Epithelial cell of proximal tubule (primary cell): ENCODE results near the gene FOLR1. TPM values are rescaled to one million over a fixed set of nuclear protein-coding genes. Genes with fewer than 3 reads are reported as not detected.

ENCODE experiments used
- DNase-seq: peaks from one replicate; pipeline ENCODE4 v3.0.0-alpha.2; 2011; ENCODE audit warnings: low read depth
- H3K4me3 ChIP-seq: 2 replicates; pipeline ENCODE4 v1.5.1; 2011; ENCODE audit warnings: low read depth, mild to moderate bottlenecking, low read length
- CTCF ChIP-seq: conservative IDR thresholded peaks from 2 replicates; pipeline ENCODE4 v1.5.1; 2012; ENCODE audit warnings: low read depth, mild to moderate bottlenecking, low read length
- total RNA-seq: library from RNA; depleted of rRNA; stranded (reverse); fragments of >200 nt; gene quantifications from 2 replicates; pipeline ENCODE4 v1.2.3, GENCODE V29; 2015

FOLR1 gene
- total RNA-seq, 1 donor from 2014 or later: 12.3 TPM

DNA sequence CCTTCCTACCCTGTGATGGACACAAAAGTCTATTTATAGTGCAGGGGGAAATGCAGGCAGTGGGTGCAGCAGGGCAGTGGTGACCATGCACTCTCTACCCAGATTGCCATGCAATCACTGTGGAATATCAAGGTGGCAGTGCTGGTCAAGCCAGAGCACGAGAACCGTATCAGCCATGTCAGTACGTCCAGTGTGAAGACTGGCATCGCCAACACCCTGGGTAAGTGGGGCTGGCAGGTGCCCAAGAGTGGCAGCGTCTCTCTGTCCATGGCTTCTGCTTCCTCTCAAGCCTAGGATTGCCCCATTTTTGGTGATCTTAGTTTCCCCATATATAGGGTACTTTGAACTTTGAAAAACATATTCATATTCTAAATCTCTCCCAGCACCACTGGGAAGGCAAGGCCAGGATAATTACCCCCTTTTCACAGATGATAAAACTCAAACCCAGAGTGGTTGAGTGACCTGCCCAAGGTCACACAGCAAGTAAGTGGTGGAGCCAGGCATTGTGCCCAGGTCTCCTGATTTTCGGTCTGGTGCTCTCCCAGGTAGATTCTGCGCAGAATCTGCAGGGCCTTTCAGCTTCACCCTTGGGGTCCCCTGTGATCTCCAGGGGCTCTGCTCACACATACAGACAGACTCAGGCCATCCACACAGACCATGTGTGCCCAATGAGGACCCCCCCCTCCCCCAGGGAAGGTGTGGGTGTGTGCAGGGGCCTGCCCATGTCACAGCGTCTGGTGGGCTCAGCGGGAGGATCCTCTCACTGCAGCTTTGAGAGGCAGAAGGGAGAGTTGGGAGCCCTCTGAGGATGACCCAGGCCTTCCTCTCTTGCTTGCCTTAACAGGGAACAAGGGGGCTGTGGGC lies 39.7 kb downstream of the FOLR1 start:
- no peak for DNase-seq
- no peak for TF ChIP-seq CTCF
- H3K4me3 ChIP-seq: no peak overlapping the region

DNA sequence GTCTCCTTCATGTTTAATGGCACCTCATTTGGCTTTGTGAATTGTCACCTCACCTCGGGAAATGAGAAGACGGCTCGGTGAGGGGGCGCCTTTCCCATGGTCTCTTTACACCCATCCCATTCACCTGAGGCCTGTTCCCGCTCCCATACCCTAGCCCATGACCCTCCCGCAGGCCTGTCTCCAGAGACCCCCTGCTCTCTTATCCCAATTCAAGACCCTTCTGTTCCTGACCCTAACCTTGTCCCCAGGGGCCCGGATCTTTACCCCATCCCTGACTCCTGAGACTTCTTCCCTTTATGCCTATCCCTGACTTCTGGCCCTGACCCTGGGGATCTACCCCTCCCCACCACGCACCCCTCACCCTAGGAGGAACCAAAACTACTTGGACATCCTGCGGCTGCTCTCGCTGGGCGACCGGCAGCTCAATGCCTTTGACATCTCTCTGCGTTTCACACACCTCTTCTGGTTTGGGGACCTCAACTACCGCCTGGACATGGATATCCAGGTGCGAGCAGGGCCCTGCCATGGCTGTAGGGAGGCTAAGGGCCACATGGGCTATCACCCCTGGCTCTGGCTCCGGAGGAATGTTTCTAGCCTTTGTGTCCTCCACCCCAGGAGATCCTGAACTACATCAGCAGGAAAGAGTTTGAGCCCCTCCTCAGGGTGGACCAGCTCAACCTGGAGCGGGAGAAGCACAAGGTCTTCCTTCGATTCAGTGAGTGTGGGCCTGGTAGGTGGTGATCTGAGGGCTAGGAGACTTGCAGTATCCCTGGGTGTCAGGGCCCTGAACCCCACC lies 40.5 kb downstream of the FOLR1 start:
- no peak for DNase-seq
- TF ChIP-seq CTCF: no peak
- H3K4me3 ChIP-seq: no peak overlapping the region

DNA sequence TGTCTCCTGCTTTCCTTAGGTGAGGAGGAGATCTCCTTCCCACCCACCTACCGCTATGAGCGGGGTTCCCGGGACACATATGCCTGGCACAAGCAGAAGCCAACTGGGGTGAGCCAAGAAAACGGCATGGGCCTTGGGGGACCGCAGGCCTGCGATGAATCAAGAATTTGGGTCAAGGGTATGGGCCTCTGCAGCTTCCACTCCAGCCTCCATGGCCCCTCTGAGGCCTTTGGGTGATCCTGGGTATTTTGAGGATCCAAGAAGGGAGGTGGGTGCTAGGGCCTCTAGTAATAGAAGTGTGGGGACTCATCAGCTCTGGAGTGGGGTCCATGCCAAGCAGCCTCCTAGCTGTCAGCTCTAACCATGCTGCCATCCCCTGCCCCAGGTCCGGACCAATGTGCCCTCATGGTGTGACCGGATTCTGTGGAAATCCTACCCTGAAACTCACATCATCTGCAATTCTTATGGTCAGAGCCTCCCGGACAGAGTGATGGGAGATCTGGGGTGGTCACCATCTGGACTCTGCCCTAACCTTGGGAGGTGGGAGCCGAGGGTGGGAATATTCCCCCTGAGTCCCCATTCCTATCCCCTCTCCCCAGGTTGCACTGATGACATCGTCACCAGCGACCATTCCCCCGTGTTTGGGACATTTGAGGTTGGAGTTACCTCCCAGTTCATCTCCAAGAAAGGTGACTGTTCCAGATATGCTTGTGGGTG lies 41.3 kb downstream of the FOLR1 start:
- no peak for DNase-seq
- H3K4me3 ChIP-seq: no peak overlapping the region
- no peak for TF ChIP-seq CTCF

- DNase-seq: no peak
- no peak for TF ChIP-seq CTCF
- no peak overlapping the region for H3K4me3 ChIP-seq
These were observed 42.0 kb downstream of the FOLR1 start for GRCh38 chr11:72233773-72234513.

GRCh38 chr11:72234514-72234830 lies 42.5 kb downstream of the FOLR1 start:
- TF ChIP-seq CTCF: no peak
- H3K4me3 ChIP-seq: no peak overlapping the region
- DNase-seq: no peak

DNA sequence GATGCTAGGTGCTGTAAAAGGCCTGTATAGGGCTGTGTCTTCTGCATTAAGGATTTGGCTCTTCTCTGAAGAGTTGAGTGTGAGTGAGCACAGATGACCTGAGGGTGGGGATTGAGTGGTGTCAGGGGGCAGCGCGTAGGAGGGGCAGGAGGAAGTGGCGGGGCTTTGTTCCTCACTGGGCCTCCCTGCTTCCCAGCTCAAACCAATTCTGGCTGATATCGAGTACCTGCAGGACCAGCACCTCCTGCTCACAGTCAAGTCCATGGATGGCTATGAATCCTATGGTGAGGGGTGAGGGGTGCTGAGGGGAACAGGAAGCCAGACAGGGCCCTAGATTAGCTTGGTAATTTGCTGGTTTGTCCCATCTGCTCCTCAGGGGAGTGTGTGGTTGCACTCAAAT lies 43.0 kb downstream of the FOLR1 start:
- TF ChIP-seq CTCF: no peak
- no peak overlapping the region for H3K4me3 ChIP-seq
- no peak for DNase-seq
